ENCODE data around the gene FANCI.
A peak's percentile ranks its signal among the peaks of the same experiment; 100 is the strongest.

FANCI gene
- total RNA-seq, result 15.5 to 23.9 reads per million in 2 experiments

DNA sequence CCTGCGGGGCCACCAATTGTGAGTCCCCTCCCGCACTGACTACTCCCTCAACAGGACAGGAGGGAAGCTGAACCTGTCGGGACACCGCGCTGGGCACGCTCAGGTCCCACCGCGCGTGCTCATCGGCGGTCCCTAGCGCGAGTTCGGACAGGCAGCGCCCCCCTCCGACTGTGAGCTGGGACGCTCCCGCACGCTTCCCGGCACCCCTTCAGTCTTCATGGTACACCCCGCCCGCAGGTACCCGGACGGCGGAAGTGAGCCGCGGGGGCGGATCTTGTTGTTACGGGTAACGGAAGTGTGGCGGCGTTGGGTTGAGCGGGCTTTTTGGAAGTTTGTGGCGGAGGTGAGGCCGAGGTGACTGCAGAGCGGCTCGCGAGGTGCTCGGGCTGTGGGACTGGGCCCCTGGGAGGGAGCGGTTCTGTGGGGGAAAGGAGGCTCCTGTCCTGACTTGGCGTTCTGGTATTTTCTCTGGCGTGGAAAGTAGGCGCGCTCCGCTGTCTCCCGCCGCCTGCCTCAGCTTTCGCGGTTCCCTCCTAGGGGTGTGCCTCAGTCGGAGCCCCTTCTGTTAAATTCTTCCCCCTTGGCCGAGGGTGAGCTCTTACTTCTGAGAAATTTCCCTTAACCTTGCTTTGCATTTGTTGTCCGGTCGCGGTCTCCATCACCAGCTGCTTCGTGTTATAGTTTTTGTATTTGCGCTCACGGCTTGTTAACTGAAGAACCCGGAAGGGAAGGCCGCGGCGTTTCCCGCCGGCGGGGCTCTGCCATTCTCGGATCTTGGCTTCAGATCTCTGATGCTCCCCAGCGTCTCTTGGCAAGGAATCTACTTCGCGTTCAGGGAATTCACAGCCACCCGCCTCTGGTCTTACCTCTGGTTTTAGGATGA is at the start of gene FANCI:
TSS of gene FANCI (plus strand) at position 289 of the 883 bp plus-strand sequence. CDS start 3,669 bp downstream, outside the sequence.
- DNase-seq (ENCODE audit: low read depth), result peak; percentile 92

DNA sequence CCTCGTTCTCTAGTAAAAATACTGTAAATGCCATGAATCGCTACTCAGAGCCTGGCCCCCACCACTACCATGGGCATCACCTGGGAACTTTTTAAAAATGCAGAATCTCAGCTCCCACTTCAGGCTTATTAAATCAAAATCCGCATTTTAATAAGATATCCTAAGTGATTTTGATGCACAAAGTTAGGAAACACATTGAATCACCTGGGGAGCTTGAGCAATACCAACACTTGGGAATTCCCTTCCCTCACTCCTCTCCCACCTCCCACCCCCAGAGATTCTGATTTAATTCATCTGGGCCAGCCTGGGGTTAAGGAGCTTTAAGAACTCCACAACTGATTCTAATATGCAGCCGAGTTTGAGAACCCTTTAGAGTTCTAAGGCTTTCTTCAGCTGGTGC is 49.2 kb upstream of the FANCI start:
- no peak for DNase-seq (ENCODE audit: low read depth)

DNA sequence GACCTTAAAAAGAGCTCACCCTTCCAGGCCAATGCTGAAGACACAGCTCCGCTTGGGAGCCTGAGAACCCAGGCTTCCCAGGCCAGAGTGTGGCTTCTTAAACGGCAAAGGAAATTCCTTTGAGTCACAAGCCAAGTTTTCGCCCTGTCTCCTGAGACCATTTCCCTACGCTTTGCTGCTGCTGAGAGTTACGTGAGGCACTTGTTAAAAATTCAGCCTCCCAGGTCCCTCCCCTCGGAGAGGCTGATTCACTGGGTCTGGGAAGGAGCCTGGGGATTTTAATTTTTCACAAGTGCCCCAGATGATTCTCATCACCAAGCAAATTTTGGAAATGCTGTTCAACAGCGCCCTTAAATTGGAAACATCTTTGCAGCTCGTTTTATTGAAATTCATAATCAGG is 47.9 kb upstream of the FANCI start:
- DNase-seq (ENCODE audit: low read depth), result no peak

DNA sequence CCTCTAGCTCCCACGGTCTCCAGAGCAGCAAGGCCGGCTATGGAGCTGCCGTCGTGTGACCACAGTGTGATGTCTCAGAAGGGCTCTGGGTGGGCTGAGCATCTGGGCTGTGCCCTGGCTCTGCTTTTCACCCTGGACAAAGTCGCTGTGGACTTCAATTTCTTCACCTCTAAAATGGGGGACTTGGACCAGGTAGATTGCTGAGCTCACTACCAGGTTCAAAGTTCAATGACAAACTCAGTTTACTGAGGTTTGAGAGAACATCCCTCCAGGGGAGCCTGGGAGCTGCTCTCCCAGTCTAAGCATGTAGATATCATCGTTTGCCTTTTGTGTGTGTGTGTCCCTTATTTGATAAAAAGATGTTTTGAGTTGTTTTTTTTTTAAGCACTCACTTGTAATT is 47.5 kb upstream of the FANCI start:
- no peak for DNase-seq (ENCODE audit: low read depth)

DNA sequence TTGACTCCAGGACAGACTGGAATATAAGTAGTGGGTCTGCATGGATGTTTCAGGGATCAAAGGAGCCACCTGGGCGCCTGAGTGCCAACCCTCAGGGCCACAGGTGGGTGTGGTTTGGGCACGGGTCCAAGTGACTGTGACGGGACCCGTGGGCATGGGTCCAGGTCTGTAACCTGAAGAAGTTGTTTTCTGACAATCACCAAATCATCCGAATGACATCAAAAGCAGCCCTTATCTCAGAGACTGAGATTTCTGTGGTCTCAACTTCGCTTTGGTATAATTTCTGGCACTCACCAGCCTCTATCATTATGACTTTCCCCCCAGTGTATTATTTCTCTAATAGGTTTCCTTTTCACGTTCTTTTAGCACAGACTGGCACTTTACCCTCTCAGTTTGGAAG is 46.8 kb upstream of the FANCI start:
- DNase-seq (ENCODE audit: low read depth), result no peak

DNA sequence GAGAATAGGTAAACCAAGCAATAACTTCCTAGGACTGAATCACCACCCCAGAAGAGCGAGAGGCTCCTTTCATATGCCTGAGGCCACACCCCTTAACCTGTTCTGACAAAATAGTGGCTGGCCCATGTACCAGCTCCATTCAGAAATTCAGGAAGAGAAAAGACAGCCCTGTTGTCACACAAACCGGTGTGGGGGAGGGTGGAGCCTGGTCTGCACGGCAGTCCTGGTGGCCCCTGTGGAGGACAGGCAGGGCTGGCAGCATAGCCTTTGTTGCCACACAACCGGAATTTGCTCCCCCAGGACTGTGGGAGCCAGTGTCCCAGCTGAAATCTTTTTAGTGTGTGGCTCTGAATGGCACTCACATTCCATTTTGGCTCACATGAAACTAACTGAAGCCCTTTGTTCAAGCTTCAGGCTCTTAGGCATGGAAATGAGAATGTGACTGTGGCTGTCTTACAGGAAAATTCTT is 46.2 kb upstream of the FANCI start:
- DNase-seq (ENCODE audit: low read depth), result no peak

DNA sequence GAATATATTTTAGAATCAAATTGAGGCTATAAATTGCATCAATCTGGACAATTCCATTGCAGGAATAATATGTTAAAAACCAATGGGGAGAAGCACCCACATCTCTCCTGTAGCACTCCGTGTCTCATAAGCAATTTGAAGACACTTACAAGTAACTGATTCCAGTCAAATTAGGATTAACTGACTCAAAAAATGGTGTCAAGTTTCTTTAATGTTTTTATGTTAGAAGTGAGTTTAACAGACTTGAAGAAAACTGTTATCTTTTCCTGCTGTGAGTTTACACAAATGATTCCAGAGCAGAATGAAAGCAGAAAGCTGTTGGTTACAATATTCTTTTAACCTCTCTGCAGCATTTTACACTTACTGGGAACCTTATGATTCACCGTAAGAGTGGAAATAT is 45.6 kb upstream of the FANCI start:
- DNase-seq (ENCODE audit: low read depth), result no peak

DNA sequence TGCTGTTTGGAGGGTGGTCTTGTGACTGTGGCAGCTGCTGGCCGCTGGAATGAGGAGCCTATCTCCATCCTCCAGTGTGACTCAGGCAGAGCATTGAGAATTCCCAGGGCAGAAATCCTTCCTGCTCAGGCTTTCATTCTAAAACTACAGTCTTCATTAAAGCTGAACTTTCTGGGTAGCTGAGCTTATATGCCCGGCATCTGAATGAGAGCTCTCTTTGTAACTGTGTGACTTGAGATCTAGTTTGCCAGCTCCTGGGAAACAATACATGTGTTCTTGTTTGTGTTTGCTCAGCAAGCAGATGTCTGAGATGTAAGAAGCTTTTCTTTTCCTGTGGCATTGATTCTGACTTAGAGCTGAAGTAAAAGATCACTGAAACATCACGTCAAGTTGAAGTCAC is 44.8 kb upstream of the FANCI start:
- DNase-seq (ENCODE audit: low read depth), result no peak

DNA sequence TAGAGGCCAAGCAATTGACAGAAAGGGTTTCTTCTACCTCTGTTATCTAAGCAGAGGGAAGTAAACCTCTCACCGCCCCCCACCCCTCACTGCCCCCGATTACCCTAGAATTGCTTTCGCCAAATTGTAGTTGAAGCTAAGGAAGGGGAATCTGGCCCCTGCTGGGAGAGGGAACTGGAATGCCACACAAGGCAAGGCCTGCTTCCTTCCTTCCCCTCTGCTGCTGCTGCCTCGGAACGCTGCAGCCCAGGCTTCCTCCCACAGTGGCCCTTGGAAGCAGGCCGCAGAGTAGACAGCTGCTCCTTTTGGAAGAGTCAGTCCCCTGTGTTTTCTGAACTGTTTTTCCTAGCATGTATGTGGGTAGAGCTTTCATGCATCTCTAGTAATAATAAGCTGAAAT is 44.0 kb upstream of the FANCI start:
- no peak for DNase-seq (ENCODE audit: low read depth)

DNA sequence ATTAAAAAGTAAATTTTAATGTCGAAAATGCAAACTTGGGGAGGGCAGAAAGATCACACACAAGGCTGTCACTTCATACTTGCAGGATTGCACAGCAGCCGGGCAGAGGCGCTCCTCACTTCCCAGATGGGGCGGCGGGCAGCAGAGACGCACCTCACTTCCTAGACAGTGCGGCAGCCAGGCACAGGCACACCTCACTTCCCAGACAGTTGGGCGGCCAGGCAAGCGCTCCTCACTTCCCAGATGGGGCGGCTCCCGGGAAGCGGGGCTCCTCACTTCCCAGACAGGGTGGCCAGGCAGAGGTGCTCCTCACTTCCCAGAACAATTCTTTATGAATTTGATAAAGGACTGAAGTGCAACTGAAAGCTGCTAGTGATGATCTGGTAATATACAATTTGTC is 43.6 kb upstream of the FANCI start:
- DNase-seq (ENCODE audit: low read depth), result no peak

DNA sequence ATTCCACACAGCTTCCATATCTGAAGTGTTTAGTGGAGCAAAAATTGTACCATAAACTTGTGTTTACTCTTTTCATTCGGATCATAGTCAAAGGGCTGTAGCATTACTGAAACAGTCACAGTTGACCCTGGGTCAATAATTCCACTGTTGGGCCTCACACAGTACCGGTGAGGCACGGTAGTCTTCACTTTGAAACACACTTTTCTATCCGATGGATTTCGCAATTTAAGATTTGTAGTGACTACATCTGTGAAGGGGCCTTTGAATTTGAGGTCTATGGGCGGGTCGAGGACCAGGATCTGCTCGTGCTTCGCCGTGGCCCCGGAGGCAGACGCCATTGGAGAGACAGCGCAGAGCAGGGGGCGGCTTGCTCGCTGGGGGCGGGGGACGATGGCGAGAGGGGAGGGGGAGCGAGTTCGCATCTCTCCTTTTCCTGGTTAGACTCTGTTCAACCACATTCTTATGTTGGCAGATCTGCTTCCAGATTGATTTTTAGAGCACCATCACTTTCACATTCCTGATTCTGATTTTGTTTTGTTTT is 42.2 kb upstream of the FANCI start:
- DNase-seq (ENCODE audit: low read depth), result no peak

DNA sequence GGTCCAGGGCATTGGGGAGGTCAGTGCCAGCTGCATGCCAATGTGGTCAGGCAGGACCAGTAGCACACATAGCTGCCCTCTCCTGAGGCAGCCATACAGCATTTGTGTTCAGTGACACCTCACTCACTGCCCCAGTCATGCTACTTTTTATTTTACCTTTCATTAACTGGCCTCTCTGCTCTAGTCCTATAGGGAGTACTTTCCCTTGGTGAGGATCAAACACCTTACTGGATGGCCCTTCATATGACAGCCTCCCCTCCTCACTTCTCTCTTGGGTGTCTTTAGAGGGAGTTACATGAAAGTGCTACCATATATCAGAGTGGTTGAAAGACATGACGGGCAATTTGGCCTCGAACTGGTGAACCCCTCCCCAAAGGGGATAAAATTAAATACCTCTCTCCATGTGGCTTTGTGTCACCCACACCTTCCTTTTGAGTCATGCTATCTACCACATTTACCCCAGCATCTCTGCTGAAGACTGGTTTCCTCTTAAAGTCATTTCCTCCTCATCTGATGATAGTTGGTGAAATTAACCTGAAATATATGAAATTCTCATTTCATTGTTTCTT is 40.0 kb upstream of the FANCI start:
- DNase-seq (ENCODE audit: low read depth), result no peak

DNA sequence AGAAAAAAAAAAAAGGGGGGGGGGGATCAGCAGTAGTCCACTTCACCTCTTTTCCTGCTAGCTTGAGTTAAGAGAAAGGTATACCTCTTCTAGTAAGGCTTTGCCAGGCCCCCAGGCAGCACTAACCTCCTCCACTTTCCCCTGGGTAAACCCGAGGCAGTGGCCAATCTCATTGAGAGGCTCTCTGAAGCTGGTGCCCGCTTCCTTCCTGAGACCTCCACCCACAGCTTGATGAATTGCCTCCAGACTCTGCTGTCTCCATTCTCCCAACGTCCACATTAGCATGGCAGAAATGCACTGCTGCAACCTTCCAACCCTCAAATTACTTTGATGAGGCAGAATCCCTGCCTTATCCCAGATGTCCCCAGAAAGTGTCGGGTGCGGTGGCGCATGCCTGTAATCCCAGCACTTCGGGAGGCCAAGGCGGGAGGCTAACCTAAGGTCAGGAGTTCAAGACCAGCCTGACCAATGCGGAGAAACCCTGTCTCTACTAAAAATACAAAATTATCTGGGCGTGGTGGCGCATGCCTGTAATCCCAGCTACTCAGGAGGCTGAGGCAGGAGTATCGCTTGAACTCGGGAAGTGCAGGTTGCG is 37.7 kb upstream of the FANCI start:
- no peak for DNase-seq (ENCODE audit: low read depth)

DNA sequence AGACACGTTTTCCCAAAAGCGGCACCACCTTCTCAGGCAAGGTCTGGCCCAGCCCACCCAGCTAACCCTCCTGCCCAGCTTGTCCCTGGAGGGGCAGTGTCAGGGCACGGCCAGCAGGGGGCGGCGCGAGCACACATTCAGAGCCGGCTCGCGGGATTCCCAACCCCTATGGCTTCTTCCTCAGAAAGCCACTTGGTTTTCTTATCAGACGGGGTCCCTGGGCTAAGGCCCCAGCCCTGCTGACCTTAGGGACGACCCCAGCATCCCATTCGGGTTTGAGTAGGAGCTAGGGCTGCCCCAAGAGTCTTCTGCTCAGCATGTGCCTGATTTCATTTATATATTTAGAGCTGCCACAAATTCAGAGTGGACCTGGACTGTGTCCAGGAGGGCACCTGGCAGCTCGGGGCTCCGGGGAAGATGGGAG is 36.9 kb upstream of the FANCI start:
- DNase-seq (ENCODE audit: low read depth), result peak; percentile 55

DNA sequence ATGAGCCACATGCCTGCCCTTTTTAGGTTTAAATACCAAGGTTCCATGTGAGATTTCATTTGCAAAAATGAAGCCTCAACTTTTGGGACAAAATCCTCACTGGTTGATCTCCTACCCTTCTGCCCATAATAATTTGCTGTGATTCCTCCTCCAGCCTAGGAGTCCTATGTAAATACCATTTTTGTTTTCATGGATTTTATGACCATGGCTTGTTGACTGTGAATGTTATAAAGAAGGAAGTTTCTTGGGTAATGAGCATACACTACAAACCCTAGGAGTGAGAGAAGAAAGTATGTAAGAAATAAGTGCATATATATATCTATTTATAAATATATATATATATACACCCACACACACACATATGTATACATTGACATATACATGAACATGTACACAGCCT is 35.5 kb upstream of the FANCI start:
- no peak for DNase-seq (ENCODE audit: low read depth)

DNA sequence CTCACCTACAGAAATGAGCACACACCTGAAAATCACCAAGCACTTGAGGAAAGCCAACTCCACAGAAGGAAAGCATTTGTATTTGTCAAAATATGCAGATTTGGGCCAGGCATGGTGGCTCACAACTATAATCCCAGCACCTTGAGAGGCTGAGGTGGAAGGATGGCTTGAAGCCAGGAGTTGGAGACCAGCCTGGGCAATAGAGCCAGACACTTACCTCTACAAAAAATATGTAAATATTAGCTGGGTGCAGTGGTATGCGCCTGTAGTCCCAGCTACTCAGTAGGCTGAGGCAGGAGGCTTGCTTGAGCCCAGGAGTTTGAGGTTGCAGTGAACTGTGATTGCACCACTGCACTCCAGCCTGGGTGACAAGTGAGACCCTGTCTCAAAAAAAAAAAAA is 34.7 kb upstream of the FANCI start:
- DNase-seq (ENCODE audit: low read depth), result no peak

DNA sequence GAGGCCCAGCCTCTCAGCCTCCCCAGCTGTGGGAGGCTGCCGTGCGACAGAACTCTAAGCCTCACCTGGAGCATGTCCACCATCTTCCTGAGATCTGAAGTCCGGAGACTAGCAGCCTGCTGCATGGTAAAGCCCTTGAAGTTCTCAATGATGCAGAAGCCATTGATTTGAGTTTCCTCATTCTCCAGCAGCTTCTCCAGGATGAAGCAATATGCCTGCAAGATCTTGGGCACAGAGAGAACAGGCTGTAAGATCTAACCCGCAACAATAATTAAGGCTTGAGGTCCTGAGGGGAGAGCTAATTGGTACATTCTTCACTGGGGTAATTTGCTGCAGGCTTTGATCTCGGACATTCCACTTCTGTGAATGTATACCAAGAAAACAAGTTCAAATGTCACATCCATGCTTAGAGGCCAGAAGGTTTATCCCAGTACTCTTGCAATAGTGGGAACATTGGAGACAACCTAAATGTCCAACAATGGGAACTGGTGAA is 32.1 kb upstream of the FANCI start:
- no peak for DNase-seq (ENCODE audit: low read depth)

DNA sequence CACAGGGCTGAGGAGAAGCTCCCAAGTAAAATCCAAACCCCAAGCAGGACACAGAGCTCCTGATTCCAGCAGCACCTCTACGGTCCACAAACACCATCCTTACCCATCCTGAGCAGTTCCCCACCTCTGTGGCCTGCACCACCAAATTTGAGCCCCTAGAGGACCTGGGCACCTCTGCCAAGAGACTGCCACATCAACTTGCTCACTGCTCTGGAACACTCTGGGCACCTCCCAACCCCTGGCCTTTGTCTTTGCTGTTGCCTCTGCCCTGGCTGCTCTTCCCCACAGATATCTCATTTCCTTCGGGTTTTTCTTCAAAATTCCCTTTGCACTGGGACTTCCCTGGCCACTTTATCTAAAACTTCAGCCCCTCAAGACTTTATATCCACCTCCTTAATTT is 28.2 kb upstream of the FANCI start:
- no peak for DNase-seq (ENCODE audit: low read depth)

DNA sequence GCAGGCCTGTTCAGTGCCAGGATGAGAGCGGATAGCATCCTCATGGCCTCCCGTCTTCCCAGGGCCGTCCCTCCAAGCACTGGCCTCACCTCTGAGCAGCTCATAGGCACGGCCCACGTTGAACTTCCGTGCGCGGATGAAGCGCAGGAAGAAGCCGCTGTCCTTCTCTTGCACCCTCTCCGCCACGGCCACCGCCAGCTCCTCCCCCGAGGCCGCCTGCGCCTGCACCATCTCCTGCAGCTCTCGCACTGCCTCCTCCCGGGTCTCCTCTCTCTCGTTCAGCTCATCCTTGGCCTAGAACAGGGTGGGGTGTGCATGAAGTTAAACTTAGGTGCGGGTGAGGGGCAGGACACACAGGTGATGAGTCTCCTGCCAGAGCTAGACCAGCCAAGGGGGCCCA is 26.7 kb upstream of the FANCI start:
- DNase-seq (ENCODE audit: low read depth), result no peak

DNA sequence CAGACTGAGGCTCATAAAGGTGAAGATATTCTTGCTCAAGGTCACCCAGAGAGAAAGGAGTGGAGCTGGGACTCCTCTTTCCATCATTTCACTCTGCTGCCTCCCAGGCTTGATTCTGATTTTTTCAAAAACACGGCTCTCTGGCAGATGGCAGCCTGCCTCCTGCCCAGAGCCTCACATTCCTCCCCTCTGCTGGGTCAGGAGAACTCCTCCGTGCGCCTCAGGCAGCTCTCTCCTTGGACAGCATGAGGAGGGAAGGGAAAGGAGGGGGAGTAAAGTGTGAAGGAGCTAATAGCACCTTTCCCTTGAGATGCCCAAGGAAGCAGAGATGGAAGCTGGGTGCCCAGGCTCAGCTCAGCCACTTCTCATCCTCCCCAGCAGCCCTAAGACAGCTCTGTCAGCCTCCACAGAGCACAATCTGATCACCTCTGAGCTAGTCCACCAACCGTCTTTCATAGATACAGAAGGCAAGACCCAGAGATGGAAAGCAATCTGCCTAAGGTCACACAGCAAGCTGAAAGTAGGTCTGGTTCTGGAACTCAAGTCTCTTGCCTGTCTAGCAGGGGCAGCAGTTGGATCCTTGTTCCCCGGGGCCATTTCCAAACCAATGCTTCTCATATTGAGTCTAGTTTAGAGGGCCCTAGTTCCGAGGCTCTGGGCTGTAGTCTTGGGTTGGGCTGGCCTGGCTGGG is 25.9 kb upstream of the FANCI start:
- DNase-seq (ENCODE audit: low read depth), result no peak

DNA sequence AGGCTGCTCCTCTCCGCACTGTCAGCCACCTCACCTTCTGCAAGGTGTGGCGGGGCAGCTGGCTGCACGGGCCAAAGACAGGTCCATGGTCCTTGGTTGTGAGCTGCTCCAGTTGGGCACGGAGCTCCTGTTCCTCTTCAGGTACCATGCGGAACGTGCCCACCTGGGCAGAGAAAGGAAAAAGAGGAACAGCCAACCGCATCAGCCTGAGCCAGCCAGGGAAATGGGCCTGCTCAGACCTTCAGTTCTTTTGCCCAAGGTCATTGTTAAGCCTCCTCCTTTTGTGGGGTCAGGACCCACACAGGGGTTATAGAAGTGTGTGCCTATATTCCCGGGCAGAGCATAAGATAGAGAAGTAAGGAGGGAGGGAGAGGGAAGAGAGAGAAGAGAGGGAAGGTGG is 25.2 kb upstream of the FANCI start:
- DNase-seq (ENCODE audit: low read depth), result no peak

DNA sequence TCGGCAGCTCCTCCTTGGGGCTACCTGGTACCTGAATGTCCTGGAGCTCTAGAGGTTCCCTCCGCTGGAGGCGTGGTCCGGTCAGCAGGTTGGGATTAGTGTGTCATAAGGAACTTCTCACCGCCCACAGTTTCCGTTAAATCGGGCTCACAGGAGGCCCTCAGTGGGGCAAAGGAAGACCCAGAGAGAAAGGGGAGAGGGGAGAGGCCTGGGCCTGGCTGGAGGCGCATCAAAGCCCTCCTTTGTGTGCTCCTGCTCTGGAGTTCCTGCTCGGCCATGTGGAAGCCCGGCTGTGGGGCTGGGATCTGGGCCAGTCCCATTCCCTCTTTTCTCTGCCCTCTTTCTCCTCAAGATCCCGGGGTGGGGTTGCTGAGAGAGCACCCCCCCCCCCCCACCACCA is 22.2 kb upstream of the FANCI start, which contains the start of gene RLBP1:
TSS of gene RLBP1 (minus strand) at position 37 of the 400 bp plus-strand sequence. CDS start 2,604 bp downstream, outside the sequence.
- no peak for DNase-seq (ENCODE audit: low read depth)
